Stimulated activated CD8-positive, alpha-beta memory T cell treated with anti-CD3 and anti-CD28 coated beads, Interleukin-2, amount 100 ng/mL, for 1 hour (primary cell): ENCODE results near the gene C12orf57.

Experiments
- DNase-seq, 2 donors: peaks; one replicate each; pipeline ENCODE4 v3.0.0-alpha.2; 2020; ENCODE audit warnings: low read depth in 2 of 2

C12orf57 gene

GRCh38 chr12:6937481-6938352 is 6.1 kb upstream of the C12orf57 start:
- peak; percentile 82 to 86 for DNase-seq

- no peak for DNase-seq
Measured at GRCh38 chr12:6938353-6939190, 5.2 kb upstream of the C12orf57 start.

- DNase-seq, result no peak
Measured at GRCh38 chr12:6939191-6939540, 4.7 kb upstream of the C12orf57 start.

DNA sequence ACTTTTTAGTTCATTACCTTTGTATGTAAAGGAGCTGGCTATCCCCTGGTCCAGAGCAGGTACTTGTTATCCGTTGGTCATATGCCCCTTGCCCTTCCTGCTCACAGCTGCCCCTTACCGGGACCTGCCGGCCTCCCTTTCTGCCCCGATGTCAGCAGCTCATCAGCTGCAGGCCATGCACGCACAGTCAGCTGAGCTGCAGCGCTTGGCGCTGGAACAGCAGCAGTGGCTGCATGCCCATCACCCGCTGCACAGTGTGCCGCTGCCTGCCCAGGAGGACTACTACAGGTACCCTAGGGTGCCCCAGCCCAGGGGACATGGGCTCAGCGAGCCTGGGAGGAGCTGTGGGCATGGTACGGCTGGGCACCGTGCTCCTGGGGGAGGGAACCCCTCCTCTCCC is 2.6 kb upstream of the C12orf57 start:
- no peak for DNase-seq

- DNase-seq, result no peak
Measured at GRCh38 chr12:6941782-6942181, 2.0 kb upstream of the C12orf57 start.

DNA sequence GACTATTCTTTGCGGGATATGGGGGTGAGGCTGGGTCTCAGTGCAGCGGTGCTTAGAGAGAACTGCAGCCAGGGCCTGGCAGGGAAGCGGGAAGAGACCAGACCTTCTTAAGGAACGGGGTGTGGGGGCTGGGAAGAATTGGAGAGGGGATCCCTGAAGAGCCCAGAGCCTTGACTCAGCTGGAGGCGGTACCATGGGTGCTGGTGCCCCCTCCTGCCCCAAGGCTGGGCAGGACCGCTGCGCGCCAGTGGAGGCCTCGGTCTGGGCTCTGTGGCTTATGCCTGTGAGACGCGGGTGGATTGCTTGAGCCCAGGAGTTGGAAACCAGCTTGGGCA is 1.5 kb upstream of the C12orf57 start:
- no peak for DNase-seq

DNA sequence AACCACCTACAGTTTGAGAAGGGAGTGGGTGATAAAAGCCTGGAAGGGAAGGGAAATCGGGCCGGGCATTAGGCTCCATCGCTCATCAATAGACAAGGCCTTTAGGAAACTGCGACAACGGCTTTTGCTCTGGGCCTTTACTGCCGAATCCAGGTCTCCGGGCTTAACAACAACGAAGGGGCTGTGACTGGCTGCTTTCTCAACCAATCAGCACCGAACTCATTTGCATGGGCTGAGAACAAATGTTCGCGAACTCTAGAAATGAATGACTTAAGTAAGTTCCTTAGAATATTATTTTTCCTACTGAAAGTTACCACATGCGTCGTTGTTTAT is 467 bp upstream of the C12orf57 start:
- peak in 1 of 2 donors; percentile 63 for DNase-seq

DNA sequence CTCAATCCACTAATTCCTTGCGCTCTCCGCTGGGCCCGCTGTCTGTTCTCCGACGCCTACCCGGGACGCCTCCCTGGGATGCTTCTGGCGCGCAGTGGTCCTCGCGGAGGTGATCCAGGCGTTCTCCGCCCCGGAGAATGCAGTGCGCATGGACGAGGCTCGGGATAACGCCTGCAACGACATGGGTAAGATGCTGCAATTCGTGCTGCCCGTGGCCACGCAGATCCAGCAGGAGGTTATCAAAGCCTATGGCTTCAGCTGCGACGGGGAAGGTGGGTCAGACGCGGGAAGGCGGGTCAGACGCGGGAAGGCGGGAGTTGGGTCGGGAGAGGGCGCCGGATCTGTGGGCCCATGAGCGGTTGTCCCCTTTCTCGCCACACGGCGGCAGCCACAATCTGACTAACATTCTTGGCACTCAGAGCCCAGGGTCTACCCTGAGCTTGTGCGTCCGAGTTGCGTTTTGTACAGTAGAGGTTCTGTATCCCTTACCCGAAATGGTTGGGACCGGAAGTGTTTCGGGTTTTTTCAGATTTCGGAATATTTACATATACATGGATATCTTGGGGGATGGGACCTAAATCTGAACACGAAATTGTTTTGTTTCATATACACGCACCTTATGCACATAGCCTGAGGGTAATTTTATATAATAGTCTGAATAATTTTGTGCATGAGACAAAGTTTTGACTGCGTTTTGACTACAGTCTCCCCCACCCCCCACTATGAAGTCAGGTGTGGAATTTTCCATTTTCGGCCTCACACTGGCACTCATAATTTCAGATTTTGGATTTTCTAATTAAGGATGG is 762 bp downstream of the C12orf57 start:
- peak; percentile 66 to 77 for DNase-seq

- DNase-seq, result no peak
Measured at GRCh38 chr12:6945613-6946012, 1.8 kb downstream of the C12orf57 start.

DNA sequence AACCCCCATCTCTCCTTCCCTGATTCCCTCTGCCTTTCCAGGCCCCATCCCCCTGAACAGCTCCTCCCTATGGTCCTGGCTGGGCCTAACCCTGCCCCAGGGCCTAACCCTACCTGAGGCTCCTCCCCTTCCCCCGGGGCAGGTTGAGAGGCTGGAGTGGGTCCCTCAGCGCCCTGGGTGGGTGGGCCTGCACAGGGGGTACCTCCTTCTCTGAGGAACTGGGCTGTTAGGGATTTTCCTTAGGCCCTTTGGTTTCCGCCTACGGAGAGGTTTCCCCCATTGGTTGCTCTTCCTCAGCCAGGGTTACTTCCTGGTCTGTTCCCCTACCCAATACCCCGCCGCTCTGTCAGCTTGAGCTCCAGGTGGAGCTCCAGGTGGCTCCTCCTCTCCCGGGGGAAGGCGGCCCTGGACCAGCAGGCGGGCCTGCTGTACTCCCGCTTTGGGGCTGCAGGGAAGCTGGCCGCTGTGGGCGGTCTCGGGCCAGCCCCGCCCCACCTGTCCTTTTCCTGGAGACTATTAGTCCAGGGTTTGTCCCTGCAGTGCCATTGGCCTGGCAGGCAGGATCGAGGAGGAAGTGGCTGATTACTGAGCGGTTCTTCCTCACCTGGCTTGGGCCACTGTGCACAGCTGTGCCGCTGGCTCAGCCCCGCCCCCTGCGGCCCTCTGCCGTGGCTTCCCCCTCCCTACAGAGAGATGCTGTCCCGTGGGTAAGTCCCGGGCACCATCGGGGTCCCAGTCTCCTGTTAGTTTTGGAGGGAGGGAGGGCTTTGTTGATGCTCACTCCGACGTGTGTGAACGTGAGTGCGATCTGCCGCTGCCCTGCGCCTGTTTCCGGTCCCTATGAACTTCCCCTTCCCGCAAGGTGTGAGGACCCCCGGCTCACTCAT is 2.5 kb downstream of the C12orf57 start:
- no peak for DNase-seq

DNA sequence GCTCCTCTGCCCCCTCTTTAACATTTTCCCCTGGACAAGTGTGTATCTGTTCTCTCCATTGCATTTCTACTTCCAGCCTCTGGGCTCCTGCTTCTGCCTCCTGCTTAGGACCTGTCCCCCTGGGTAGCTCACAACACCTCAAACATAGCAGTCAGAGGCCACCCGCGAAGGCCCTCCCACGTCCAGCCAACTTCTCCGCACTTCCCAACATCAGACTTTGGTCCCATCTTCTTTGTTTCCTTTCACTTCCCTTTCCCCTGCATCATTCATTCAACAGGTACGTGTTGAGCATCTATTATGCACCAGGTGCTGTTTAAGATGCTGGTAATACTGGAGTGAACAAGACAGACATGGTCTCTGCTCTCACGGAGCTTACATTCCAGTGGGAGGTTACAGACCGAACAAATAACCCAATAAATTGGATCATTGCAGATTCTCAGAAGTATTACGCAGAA is 3.1 kb downstream of the C12orf57 start:
- DNase-seq, result no peak

DNA sequence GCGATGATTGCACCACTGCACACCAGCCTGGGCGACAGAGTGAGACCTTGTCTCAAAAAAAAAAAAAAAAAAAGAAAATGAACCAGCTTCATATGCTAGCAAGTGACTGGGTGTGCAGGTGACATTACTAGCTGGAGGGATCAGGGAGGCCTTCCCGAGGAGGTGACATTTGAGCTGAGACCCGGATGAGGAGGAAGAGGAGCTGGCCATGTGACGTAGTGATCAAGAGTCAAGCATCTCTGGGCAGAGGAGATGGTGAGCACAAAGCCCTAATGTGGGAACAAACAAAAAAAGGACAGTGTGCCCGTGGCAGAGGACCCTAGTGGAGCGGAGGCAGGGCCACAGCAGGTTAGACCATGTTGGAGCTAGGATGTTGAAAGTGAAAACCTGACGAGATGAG is 3.8 kb downstream of the C12orf57 start:
- no peak for DNase-seq

GRCh38 chr12:6948873-6949594 is 5.2 kb downstream of the C12orf57 start:
- DNase-seq, result no peak

GRCh38 chr12:6950401-6950801 is 6.6 kb downstream of the C12orf57 start:
- no peak for DNase-seq

GRCh38 chr12:6950811-6951540 is 7.2 kb downstream of the C12orf57 start, which contains the start of gene PTPN6:
Gene PTPN6 (plus strand): TSS chr12:6951356. CDS start chr12:6951513, 157 bp downstream.
- no peak for DNase-seq

DNA sequence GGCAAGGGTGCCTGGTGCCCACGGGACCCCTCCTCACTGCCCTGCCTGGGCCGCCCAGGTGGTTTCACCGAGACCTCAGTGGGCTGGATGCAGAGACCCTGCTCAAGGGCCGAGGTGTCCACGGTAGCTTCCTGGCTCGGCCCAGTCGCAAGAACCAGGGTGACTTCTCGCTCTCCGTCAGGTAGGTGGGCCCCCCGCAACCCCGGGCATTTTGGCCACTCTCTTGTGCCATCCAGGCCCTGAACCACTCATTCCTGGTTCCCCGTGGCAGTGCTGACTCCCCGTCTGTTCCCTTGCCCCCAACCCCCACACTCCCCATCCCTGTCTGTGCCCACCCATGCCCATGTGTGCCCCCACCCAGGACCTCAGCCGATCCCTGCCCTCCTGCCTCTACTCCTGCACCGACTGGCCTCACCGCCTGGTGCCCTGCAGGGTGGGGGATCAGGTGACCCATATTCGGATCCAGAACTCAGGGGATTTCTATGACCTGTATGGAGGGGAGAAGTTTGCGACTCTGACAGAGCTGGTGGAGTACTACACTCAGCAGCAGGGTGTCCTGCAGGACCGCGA is 7.8 kb downstream of the C12orf57 start:
- no peak for DNase-seq

GRCh38 chr12:6952121-6952862 is 8.5 kb downstream of the C12orf57 start:
- DNase-seq, result no peak

DNA sequence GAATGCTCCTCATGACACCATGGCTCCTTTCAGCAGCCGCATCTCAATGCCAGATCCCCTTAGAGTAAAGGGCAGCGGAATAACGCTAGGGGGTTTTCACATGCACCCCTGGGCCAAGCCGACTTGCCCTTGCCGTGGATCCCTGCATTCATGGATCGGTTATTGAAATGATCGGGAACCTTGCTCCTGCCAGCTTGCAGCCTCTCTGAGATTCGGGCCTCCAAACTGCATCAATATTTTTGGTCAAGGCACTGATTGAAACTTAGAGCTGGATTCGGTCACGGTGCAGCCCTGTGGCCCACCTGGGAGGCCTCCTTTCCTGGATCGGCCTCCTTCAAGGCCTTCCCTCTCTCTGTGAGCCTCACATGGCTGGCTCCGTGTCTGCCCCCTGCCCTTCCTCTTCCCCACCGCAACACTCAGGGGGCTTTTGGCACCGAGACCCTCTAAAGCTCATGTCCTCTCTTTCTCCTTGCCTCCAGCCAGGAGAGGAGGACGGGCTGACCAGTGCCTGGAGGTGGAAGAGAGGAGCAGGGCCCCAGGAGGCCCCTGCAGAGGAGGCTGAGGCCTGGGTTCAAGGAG is 9.1 kb downstream of the C12orf57 start:
- DNase-seq, result no peak
